Esophagus muscularis mucosa (tissue), 4 donors: ENCODE data around the gene ZBTB39. TPM values are rescaled to one million over a fixed set of nuclear protein-coding genes. Genes with fewer than 3 reads are reported as not detected.

ENCODE experiments used
- DNase-seq: peaks from one replicate; pipeline ENCODE4 v3.0.0-alpha.2; 2017; ENCODE audit errors: extremely low spot score
- H3K27ac ChIP-seq, 4 donors: fragments of 200-600 bp; sonication (generic); replicated peaks in 1 of 4; 1 replicate in 3 of 4; 2 replicates in 1 of 4; pipeline ENCODE4 v1.5.1; 2016 to 2019; ENCODE audit warnings: mild to moderate bottlenecking in 1 of 4
- H3K27me3 ChIP-seq, 4 donors: fragments of 200-600 bp; sonication (generic); one replicate each; pipeline versions ENCODE4 v1.5.1 to v1.6.0; 2016 to 2019
- H3K36me3 ChIP-seq, 4 donors: fragments of 200-600 bp; sonication (generic); one replicate each; pipeline ENCODE4 v1.5.1; 2016 to 2019
- H3K4me1 ChIP-seq, 4 donors: fragments of 200-600 bp; sonication (generic); one replicate each; pipeline ENCODE4 v1.5.1; 2016 to 2019
- H3K4me3 ChIP-seq, 4 donors: fragments of 200-600 bp; sonication (generic); 1 replicate in 2 of 4; 2 replicates in 2 of 4; pipeline ENCODE4 v1.5.1; 2016 to 2019; ENCODE audit warnings: mild to moderate bottlenecking in 4 of 4, moderate library complexity in 1 of 4
- H3K9me3 ChIP-seq, 4 donors: fragments of 200-600 bp; sonication (generic); 1 replicate in 3 of 4; 2 replicates in 1 of 4; pipeline ENCODE4 v1.5.1; 2016 to 2019
- EP300 ChIP-seq: sonication (generic); formaldehyde crosslinking; IDR thresholded peaks from one replicate; pipeline ENCODE4 v1.6.1; 2017; ENCODE audit warnings: antibody characterized with exemption
- POLR2A ChIP-seq: fragments of 450-650 bp; IDR thresholded peaks from one replicate; pipeline ENCODE4 v1.6.1; 2017; ENCODE audit warnings: antibody characterized with exemption, moderate library complexity, mild to moderate bottlenecking, low read depth
- POLR2AphosphoS5 ChIP-seq, 2 donors: sonication (generic); formaldehyde crosslinking; IDR thresholded peaks; one replicate each; pipeline ENCODE4 v1.6.1; 2017; ENCODE audit warnings: antibody characterized with exemption in 2 of 2
- WGBS: methylation state at CpG from one replicate; pipeline ENCODE4 v1.1.5; 2018; 5-methylcytosine and 5-hydroxymethylcytosine counted together
- intact Hi-C: fragments of 100-400 bp; cut with DNase I; formaldehyde crosslinking; loops from one replicate; pipeline ENCODE4 v1.15.1; 2023
- total RNA-seq, 4 donors: library from RNA; depleted of rRNA; stranded (reverse); fragments of >200 nt; gene quantifications; one replicate each; pipeline versions ENCODE4 v1.1.0 to v1.2.1, GENCODE V29; 2016
- TF ChIP-seq, protein P1 (sequence below), 3 experiments: fragments of 200-600 bp in 2 of 3; fragments of 450-650 bp in 1 of 3; sonication (generic) in 2 of 3; IDR thresholded peaks; one replicate each; pipeline ENCODE4 v1.5.1; 2017 to 2019; ENCODE audit warnings: antibody characterized with exemption in 3 of 3, mild to moderate bottlenecking in 2 of 3, moderate library complexity in 1 of 3

ZBTB39 gene
- total RNA-seq, 4 donors from 2014 or later = 5.0 to 9.1 (median 7.1) TPM

DNA sequence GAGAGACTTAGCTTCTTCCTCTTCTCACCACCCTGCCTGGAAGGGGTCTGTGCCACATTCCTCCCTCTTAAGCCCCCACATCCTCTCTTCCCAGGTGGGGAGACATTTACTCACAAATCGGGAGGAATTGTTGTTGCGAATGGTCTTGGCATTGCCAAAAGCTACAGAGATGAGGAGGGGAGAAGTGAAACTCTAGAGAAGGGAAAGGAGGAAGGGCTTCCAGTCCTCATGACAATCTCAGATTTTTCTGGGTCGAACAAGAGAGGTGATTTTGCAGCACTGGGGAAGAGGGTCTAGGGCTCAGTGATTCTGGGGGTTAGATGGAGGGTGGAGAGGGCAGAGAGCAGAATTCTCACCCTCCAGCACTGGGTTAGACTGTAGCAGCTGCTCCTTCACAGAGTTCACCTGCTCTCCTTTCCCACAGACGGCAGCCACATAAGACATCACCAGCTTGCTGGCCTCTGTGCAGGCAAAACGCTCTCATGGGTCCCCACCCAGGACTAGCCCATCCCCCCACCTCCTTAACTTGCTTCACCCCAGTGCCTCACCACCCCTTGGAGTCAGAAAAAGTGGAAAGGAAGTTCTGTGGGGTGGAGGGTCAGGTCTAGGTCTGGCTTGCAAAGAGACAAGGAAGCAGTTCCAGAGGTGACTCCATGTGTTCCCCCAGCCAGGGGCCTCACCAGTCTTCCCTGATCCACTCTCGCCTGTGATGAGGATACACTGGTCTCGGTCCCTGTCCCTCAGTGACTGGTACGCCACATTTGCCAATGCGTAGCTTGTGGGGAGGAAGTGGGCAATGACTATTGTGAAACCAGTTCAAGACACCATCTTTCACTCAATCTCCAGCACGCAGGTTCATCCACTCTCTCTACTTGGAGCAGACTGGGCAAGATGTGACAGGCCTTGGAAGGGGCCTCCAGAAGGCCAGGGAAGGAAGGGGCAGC lies 40.9 kb upstream of the ZBTB39 start:
- Histone ChIP-seq H3K4me3 (no peak overlapping the region), H3K27me3 (no peaks in the 10 kb centered on the region), H3K27ac (no peak overlapping the region), H3K9me3 (no peaks in the 10 kb centered on the region), H3K4me1 (no peaks in the 10 kb centered on the region), H3K36me3 (no peaks in the 10 kb centered on the region)
- intact Hi-C loops = no loop called here
- TF ChIP-seq POLR2AphosphoS5 (IDR thresholded peaks at IDR 0.05) (no peak), POLR2A (no peak), EP300 (no peak)
- TF ChIP-seq, protein P1, sequence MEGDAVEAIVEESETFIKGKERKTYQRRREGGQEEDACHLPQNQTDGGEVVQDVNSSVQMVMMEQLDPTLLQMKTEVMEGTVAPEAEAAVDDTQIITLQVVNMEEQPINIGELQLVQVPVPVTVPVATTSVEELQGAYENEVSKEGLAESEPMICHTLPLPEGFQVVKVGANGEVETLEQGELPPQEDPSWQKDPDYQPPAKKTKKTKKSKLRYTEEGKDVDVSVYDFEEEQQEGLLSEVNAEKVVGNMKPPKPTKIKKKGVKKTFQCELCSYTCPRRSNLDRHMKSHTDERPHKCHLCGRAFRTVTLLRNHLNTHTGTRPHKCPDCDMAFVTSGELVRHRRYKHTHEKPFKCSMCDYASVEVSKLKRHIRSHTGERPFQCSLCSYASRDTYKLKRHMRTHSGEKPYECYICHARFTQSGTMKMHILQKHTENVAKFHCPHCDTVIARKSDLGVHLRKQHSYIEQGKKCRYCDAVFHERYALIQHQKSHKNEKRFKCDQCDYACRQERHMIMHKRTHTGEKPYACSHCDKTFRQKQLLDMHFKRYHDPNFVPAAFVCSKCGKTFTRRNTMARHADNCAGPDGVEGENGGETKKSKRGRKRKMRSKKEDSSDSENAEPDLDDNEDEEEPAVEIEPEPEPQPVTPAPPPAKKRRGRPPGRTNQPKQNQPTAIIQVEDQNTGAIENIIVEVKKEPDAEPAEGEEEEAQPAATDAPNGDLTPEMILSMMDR (IDR thresholded peaks at IDR 0.05) = no peak
- WGBS = 73% methylated on average over 10 of the region's 10 CpGs
- no peak for DNase-seq

DNA sequence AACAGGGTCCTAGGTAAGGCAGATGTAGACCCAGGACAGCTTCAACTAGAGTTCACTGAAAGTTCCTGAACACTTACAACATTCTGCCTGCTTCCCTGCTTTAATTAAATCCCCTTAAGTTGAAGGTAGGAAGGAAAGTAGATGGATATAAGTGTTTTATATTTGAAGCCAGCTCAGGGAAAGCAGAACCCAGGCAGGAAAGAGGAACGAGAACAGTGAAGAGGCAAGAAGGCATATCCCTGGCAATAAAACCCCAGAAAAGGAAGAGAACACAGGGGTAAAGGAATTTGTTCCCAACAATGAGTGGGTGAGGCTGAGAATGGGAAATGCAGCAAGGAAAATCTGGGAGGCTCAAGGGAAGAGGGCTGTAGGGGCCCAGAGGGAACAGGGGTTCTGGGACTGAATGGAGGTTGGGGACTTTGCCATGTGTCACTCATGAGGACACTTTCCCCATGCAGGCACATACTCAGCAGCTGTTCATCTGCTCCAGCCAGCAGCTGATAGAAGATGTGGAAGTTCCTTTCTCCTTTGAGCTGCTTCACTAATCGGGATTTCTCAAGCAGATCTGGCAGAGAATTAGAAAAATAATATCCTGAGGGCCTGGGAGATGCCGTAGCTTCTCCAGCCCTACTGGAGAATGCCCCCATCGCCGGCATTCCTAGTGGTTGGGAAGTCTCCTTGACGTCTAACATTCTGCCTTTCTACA lies 39.9 kb upstream of the ZBTB39 start:
- intact Hi-C loops = no loop called here
- Histone ChIP-seq H3K36me3 (no peaks in the 10 kb centered on the region), H3K4me3 (no peak overlapping the region), H3K27me3 (no peaks in the 10 kb centered on the region), H3K9me3 (no peaks in the 10 kb centered on the region), H3K27ac (no peak overlapping the region), H3K4me1 (no peaks in the 10 kb centered on the region)
- DNase-seq = no peak
- TF ChIP-seq, protein P1 (IDR thresholded peaks at IDR 0.05) = no peak
- TF ChIP-seq POLR2A = no peak
- no peak for TF ChIP-seq POLR2AphosphoS5 (IDR thresholded peaks at IDR 0.05)
- TF ChIP-seq EP300 = no peak
- 74% methylated on average over 6 of the region's 6 CpGs for WGBS

DNA sequence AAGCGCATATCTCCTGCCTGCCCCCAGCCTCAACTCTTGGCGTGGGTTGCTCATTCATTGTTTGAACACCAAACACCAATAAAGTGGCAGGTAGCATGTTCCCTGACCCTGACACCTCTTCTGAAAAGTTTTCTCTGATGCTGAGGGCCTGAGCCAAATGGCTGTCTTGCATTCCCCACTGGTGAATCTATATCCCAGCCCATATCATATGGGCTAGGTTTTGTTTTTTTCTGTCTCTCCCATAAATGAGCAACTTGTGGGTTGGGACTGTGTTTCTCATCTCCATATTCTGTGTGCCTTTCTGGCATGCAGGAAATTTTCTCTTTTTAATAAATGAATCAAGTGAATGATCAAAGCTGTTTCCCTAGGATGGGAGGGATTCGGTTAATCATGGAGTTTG lies 38.5 kb upstream of the ZBTB39 start:
- Histone ChIP-seq H3K4me1 (no peaks in the 10 kb centered on the region), H3K27ac (no peak overlapping the region), H3K36me3 (no peaks in the 10 kb centered on the region), H3K27me3 (no peaks in the 10 kb centered on the region), H3K9me3 (no peaks in the 10 kb centered on the region), H3K4me3 (no peak overlapping the region)
- no peak for DNase-seq
- intact Hi-C loops = no loop called here
- 88% methylated on average over 3 of the region's 3 CpGs for WGBS
- TF ChIP-seq POLR2AphosphoS5 (IDR thresholded peaks at IDR 0.05) = no peak
- no peak for TF ChIP-seq EP300
- TF ChIP-seq, protein P1 (IDR thresholded peaks at IDR 0.05) = no peak
- TF ChIP-seq POLR2A = no peak

DNA sequence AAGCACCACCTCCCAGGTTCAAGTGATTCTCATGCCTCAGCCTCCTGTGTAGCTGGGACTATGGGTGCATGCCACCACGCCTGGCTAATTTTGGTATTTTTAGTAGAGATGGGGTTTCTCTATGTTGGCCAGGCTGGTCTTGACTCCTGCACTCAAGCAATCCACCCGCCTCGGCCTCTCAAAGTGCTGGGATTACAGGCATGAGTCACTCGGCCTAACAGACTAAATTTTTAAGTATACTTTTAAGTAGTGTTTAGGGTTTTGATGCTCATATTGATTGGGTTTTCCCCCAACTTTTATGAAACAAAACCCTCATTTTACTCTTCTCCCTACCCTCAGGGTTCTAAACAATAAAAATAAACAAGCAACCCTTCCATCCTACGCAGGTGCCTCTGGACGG lies 38.1 kb upstream of the ZBTB39 start:
- no peaks in the 10 kb centered on the region for H3K4me1 ChIP-seq
- TF ChIP-seq POLR2A = no peak
- TF ChIP-seq EP300 = no peak
- TF ChIP-seq, protein P1 (IDR thresholded peaks at IDR 0.05) = no peak
- no peak overlapping the region for H3K4me3 ChIP-seq
- no peaks in the 10 kb centered on the region for H3K9me3 ChIP-seq
- intact Hi-C loops = no loop called here
- H3K27me3 ChIP-seq = no peaks in the 10 kb centered on the region
- no peaks in the 10 kb centered on the region for H3K36me3 ChIP-seq
- DNase-seq = no peak
- H3K27ac ChIP-seq = no peak overlapping the region
- 92% methylated on average over 6 of the region's 6 CpGs for WGBS
